ENCODE data around the gene PDE10A. TPM values are rescaled to one million over a fixed set of nuclear protein-coding genes. Genes with fewer than 3 reads are reported as not detected.

The PDE10A gene
- total and polyA plus RNA-seq, 2 of the 8 experiments (the other 6 are each of a cell fraction or from before 2014, with no cell fraction given) = 1.1 to 2.4 TPM

GRCh38 chr6:165325609-165326008 lies 337.4 kb downstream of the PDE10A start:
- Histone ChIP-seq H4K8ac (ENCODE audit: extremely low read depth, insufficient read depth, low read length) (no peak overlapping the region), H4K91ac (replicated peaks; ENCODE audit: insufficient read length, low read length) (no peak overlapping the region), H3K27me3 (replicated peaks in 1 of 4; ENCODE audit: control insufficient read depth in 3 of 4, extremely low read depth in 1 of 4, insufficient read depth in 3 of 4, low read length in 3 of 4) (no peaks in the 10 kb centered on the region), H3K36me3 (ENCODE audit: control insufficient read depth in 2 of 4, insufficient read depth in 4 of 4, low read length in 3 of 4) (no peaks in the 10 kb centered on the region), H3K9me3 (ENCODE audit: insufficient read depth in 2 of 2, low read depth in 1 of 2, low read length in 1 of 2) (peaks cover 11 to 18% of the 10 kb centered on the region in 2 experiments), H2BK20ac (ENCODE audit: low read length) (no peak overlapping the region), H3K18ac (ENCODE audit: extremely low read depth, low read length) (no peak overlapping the region), H3K79me1 (ENCODE audit: low read depth, low read length) (no peaks in the 10 kb centered on the region), H2BK5ac (ENCODE audit: low read depth, low read length) (no peak overlapping the region), H3K4me3 (ENCODE audit: extremely low read depth in 1 of 4, insufficient read depth in 2 of 4, low read depth in 3 of 4, low read length in 4 of 4) (no peak overlapping the region), H2AFZ (ENCODE audit: low read length) (no peak overlapping the region), H3K4me1 (replicated peaks in 1 of 4; ENCODE audit: control insufficient read depth in 3 of 4, insufficient read depth in 4 of 4, low read length in 3 of 4) (no peaks in the 10 kb centered on the region), H3K4me2 (ENCODE audit: insufficient read depth in 1 of 2, low read depth in 2 of 2, low read length in 2 of 2) (no peak overlapping the region), H2BK15ac (ENCODE audit: low read length) (no peak overlapping the region), H3K23ac (ENCODE audit: insufficient read length) (no peak overlapping the region), H4K20me1 (replicated peaks in 1 of 2; ENCODE audit: control insufficient read depth in 1 of 2, insufficient read depth in 2 of 2, low read length in 2 of 2) (no peaks in the 10 kb centered on the region), H4K5ac (ENCODE audit: insufficient read length, low read depth, low read length) (no peak overlapping the region), H2BK120ac (replicated peaks; ENCODE audit: low read depth, low read length) (no peak overlapping the region), H3K23me2 (ENCODE audit: low read depth, low read length) (peaks cover 2% of the 10 kb centered on the region; the same call in 1 of the 2 replicates), H3K14ac (ENCODE audit: insufficient read length) (no peak overlapping the region), H3K56ac (replicated peaks; ENCODE audit: insufficient read length, low read depth, low read length) (no peak overlapping the region), H3K4ac (replicated peaks; ENCODE audit: insufficient read length, low read depth, low read length) (no peak overlapping the region), H3K79me2 (ENCODE audit: control insufficient read depth in 1 of 2, insufficient read depth in 2 of 2, low read length in 2 of 2) (no peaks in the 10 kb centered on the region), H3K27ac (ENCODE audit: low read depth, low read length) (no peak overlapping the region), H2AK5ac (ENCODE audit: low read depth, low read length) (no peak overlapping the region), H3K9ac (replicated peaks in 1 of 4; ENCODE audit: extremely low read depth in 1 of 4, low read depth in 3 of 4, low read length in 3 of 4) (no peak overlapping the region), H2BK12ac (ENCODE audit: low read depth, low read length) (no peak overlapping the region)
- ChIA-PET CTCF (ENCODE audit: partially characterized antibody) (interaction anchor here (1.7 kb wide), 1 partner anchor 94 kb away, joined by 5 read pairs; no protein-coding TSS in a partner anchor), POLR2A (ENCODE audit: partially characterized antibody) (no interaction called here)
- WGBS, 2 experiments (ENCODE audit: extremely low coverage in 1 of 2, insufficient coverage in 1 of 2, insufficient read length in 1 of 2, insufficient replicate concordance in 2 of 2, low coverage in 1 of 2, low lambda C conversion rate in 2 of 2, missing lambda C conversion rate in 1 of 2) = 89% methylated on average over 7 of the region's 7 CpGs; no CpG with 5 or more reads in 1 of the 2 experiments
- DNase-seq (ENCODE audit: low read depth in 1 of 2, low spot score in 2 of 2) (no peak), FAIRE-seq (no peak)
- no peak for TF ChIP-seq CHD2 (IDR thresholded peaks at IDR 0.05; ENCODE audit: low read length)
